ENCODE measurements around the gene SLC2A13.

The SLC2A13 gene

GRCh38 chr12:39990122-39991101 lies 115.5 kb downstream of the SLC2A13 start:
- DNase-seq (ENCODE audit: low read depth) = peak; percentile 15

GRCh38 chr12:39989501-39989900 lies 116.4 kb downstream of the SLC2A13 start:
- no peak for DNase-seq (ENCODE audit: low read depth)

- no peak for DNase-seq (ENCODE audit: low read depth)
Observed at GRCh38 chr12:39988574-39988973, 117.3 kb downstream of the SLC2A13 start.

GRCh38 chr12:39986674-39987073 lies 119.2 kb downstream of the SLC2A13 start:
- no peak for DNase-seq (ENCODE audit: low read depth)

- no peak for DNase-seq (ENCODE audit: low read depth)
Observed at GRCh38 chr12:39984670-39985069, 121.2 kb downstream of the SLC2A13 start.

GRCh38 chr12:39975374-39975918 lies 130.4 kb downstream of the SLC2A13 start:
- no peak for DNase-seq (ENCODE audit: low read depth)

GRCh38 chr12:39972119-39972518 lies 133.8 kb downstream of the SLC2A13 start:
- no peak for DNase-seq (ENCODE audit: low read depth)

- no peak for DNase-seq (ENCODE audit: low read depth)
Observed at GRCh38 chr12:39971348-39971747, 134.5 kb downstream of the SLC2A13 start.

- DNase-seq (ENCODE audit: low read depth) = no peak
Observed at GRCh38 chr12:39966721-39967120, 139.2 kb downstream of the SLC2A13 start.

GRCh38 chr12:39966256-39966655 lies 139.6 kb downstream of the SLC2A13 start:
- DNase-seq (ENCODE audit: low read depth) = no peak

- DNase-seq (ENCODE audit: low read depth) = no peak
Observed at GRCh38 chr12:39959467-39959866, 146.4 kb downstream of the SLC2A13 start.

- no peak for DNase-seq (ENCODE audit: low read depth)
Observed at GRCh38 chr12:39959031-39959430, 146.8 kb downstream of the SLC2A13 start.

GRCh38 chr12:39958377-39958776 lies 147.5 kb downstream of the SLC2A13 start:
- DNase-seq (ENCODE audit: low read depth) = no peak

- DNase-seq (ENCODE audit: low read depth) = no peak
Observed at GRCh38 chr12:39956725-39957124, 149.2 kb downstream of the SLC2A13 start.

- DNase-seq (ENCODE audit: low read depth) = no peak
Observed at GRCh38 chr12:39946361-39947280, 159.3 kb downstream of the SLC2A13 start.

GRCh38 chr12:39937119-39937518 lies 168.8 kb downstream of the SLC2A13 start:
- DNase-seq (ENCODE audit: low read depth) = no peak

- DNase-seq (ENCODE audit: low read depth) = no peak
Observed at GRCh38 chr12:39935839-39936238, 170.0 kb downstream of the SLC2A13 start.

- DNase-seq (ENCODE audit: low read depth) = no peak
Observed at GRCh38 chr12:39935275-39935674, 170.6 kb downstream of the SLC2A13 start.

- no peak for DNase-seq (ENCODE audit: low read depth)
Observed at GRCh38 chr12:39931857-39932256, 174.0 kb downstream of the SLC2A13 start.

GRCh38 chr12:39931231-39931630 lies 174.7 kb downstream of the SLC2A13 start:
- no peak for DNase-seq (ENCODE audit: low read depth)

- no peak for DNase-seq (ENCODE audit: low read depth)
Observed at GRCh38 chr12:39930101-39930500, 175.8 kb downstream of the SLC2A13 start.

- DNase-seq (ENCODE audit: low read depth) = no peak
Observed at GRCh38 chr12:39928181-39928899, 177.5 kb downstream of the SLC2A13 start.
